Loucy (cell line): ENCODE measurements around the gene SPAG7.

Experiments
- H2AFZ ChIP-seq: fragments of 200-600 bp; sonication (generic); 2 replicates; pipeline ENCODE4 v1.6.0; 2016; ENCODE audit warnings: antibody characterized with exemption, mild to moderate bottlenecking, low read length, moderate library complexity
- H3F3A ChIP-seq: fragments of 200-600 bp; 2 replicates; pipeline ENCODE4 v1.6.0; 2016; ENCODE audit warnings: antibody characterized with exemption, low read depth, mild to moderate bottlenecking
- H3K27me3 ChIP-seq: fragments of 200-600 bp; sonication (generic); 2 replicates; pipeline ENCODE4 v1.6.1; 2014; ENCODE audit warnings: low read length, mild to moderate bottlenecking; ENCODE audit not compliant: insufficient read depth, poor library complexity, severe bottlenecking
- H3K36me3 ChIP-seq: fragments of 200-600 bp; sonication (generic); 2 replicates; pipeline ENCODE4 v1.6.1; 2016; ENCODE audit warnings: low read length; ENCODE audit not compliant: insufficient read depth
- H3K4me1 ChIP-seq: fragments of 200-600 bp; sonication (generic); 2 replicates; pipeline ENCODE4 v1.5.1; 2014; ENCODE audit warnings: low read length, mild to moderate bottlenecking; ENCODE audit not compliant: insufficient read depth, poor library complexity, severe bottlenecking
- H3K4me2 ChIP-seq: fragments of 200-600 bp; sonication (generic); 2 replicates; pipeline ENCODE4 v1.6.0; 2014; ENCODE audit warnings: antibody characterized with exemption, low read length, low read depth, mild to moderate bottlenecking; ENCODE audit not compliant: poor library complexity, severe bottlenecking
- H3K4me3 ChIP-seq: fragments of 200-600 bp; sonication (generic); 2 replicates; pipeline ENCODE4 v1.5.1; 2014; ENCODE audit warnings: low read length, mild to moderate bottlenecking, mixed read lengths; ENCODE audit not compliant: poor library complexity, severe bottlenecking
- H3K79me2 ChIP-seq: fragments of 200-600 bp; sonication (generic); 2 replicates; pipeline ENCODE4 v1.6.1; 2014; ENCODE audit warnings: low read length; ENCODE audit not compliant: insufficient read depth
- H3K9ac ChIP-seq: fragments of 200-600 bp; sonication (generic); 2 replicates; pipeline ENCODE4 v1.6.0; 2014; ENCODE audit warnings: mild to moderate bottlenecking, low read depth, low read length, moderate library complexity; ENCODE audit not compliant: poor library complexity, severe bottlenecking
- H3K9me2 ChIP-seq: fragments of 200-600 bp; sonication (generic); replicated peaks from 2 replicates; pipeline ENCODE4 v1.6.1; 2016; ENCODE audit warnings: low read depth, low read length, mixed read lengths
- H3K9me3 ChIP-seq: fragments of 200-600 bp; sonication (generic); 2 replicates; pipeline ENCODE4 v1.6.1; 2014; ENCODE audit warnings: mild to moderate bottlenecking, antibody characterized with exemption, low read length, low read depth; ENCODE audit not compliant: insufficient read depth
- H4K20me1 ChIP-seq: fragments of 200-600 bp; sonication (generic); 2 replicates; pipeline ENCODE4 v1.6.0; 2014; ENCODE audit warnings: antibody characterized with exemption, low read length, mild to moderate bottlenecking; ENCODE audit not compliant: insufficient read depth, poor library complexity, severe bottlenecking
- EZH2phosphoT487 ChIP-seq: fragments of 200-600 bp; IDR thresholded peaks from 2 replicates; pipeline ENCODE4 v1.6.1; 2018; ENCODE audit warnings: antibody characterized with exemption, mild to moderate bottlenecking, moderate library complexity, borderline replicate concordance
- TF ChIP-seq, protein P1 (sequence below): fragments of 200-600 bp; sonication (generic); conservative IDR thresholded peaks from 2 replicates; pipeline ENCODE4 v1.5.1; 2014; ENCODE audit warnings: mild to moderate bottlenecking, antibody characterized with exemption, low read length

The SPAG7 gene

DNA sequence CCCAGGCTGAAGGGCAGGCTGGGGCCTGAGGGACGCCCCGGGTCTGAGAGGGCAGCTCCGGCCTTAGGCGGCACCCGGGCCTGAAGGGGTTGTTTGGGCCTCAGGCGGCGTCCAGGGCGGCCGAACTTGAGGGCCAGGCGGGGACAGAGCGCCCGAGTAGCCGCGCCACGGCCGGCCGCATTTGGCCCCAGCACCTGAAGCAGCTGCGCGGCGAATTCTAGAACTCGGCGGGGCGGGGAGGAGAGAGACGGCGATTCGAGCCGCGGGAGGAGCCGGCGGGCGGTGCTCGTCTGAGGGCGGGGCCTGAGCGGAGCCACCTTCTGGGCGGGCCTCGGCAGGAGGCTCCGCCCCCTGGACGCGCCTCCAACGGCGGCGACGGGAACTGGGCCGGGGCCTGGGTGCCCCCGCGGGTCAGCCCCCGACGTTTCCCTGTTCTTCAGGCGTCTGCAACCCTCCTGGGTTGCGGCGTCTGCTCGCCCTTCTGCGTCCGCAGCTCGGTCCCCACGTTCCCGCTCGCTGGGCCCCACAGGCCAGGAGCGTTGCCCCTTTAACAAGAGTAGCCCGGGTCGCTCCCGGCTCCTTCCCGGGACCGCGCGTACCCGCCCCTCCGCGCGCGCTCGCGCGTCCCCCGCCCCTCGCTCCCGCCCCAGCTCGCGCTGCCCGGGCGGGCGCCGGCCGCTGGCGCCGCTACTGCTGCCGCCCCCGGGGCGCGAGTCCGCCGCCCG lies 29.8 kb upstream of the SPAG7 start, which contains the start of the genes INCA1 and KIF1C:
Gene INCA1, minus strand, starts transcription at position 221 of the 725 bp plus-strand sequence. CDS start 3,085 bp downstream, outside the sequence.
Gene KIF1C, plus strand, starts transcription at position 649 of the 725 bp plus-strand sequence. CDS start 2,297 bp downstream, outside the sequence.
- Histone ChIP-seq H3K9me2 (no peaks in the 10 kb centered on the region), H3K4me3 (peak within 1 kb of the TSS; percentile 88), H4K20me1 (no peaks in the 10 kb centered on the region), H2AFZ (peak within 1 kb of the TSS; percentile 94), H3K4me1 (peaks cover 14% of the 10 kb centered on the region), H3K36me3 (0 out of 2 replicates have a peak, but pooled peaks cover 6% of the 10 kb centered on the region), H3K9ac (peak within 1 kb of the TSS; percentile 69), H3K9me3 (no peaks in the 10 kb centered on the region), H3K4me2 (peak within 1 kb of the TSS; percentile 85), H3K79me2 (peaks cover 22% of the 10 kb centered on the region; the same call in 1 of the 2 replicates), H3K27me3 (no peaks in the 10 kb centered on the region), H3F3A (no peaks in the 10 kb centered on the region)
- TF ChIP-seq, protein P1, sequence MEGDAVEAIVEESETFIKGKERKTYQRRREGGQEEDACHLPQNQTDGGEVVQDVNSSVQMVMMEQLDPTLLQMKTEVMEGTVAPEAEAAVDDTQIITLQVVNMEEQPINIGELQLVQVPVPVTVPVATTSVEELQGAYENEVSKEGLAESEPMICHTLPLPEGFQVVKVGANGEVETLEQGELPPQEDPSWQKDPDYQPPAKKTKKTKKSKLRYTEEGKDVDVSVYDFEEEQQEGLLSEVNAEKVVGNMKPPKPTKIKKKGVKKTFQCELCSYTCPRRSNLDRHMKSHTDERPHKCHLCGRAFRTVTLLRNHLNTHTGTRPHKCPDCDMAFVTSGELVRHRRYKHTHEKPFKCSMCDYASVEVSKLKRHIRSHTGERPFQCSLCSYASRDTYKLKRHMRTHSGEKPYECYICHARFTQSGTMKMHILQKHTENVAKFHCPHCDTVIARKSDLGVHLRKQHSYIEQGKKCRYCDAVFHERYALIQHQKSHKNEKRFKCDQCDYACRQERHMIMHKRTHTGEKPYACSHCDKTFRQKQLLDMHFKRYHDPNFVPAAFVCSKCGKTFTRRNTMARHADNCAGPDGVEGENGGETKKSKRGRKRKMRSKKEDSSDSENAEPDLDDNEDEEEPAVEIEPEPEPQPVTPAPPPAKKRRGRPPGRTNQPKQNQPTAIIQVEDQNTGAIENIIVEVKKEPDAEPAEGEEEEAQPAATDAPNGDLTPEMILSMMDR: no peak
- no peak for TF ChIP-seq EZH2phosphoT487

DNA sequence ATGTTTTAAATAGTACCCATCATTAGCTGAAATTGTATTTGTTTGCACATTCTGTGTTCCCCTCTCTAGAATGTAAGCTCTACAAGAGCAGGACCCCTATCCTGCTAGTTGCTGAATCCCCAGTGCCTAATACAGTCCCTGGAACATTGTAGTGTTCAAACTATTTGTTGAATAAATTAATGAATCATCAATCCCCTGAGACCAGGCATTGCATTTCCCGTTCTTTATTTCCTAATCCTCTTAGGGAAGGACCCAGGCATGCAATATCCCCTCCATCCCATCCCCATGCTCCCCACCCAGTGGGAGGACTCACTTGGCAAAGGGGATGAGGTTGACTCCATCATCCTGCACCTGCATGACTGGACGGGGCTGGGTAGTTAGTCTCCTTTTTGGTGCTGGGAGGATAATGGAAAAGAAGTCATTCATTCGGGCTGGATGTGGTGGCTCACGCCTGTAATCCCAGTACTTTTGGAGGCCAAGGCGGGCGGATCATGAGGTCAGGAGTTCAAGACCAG lies 26.5 kb upstream of the SPAG7 start:
- Histone ChIP-seq H3K9me2 (no peaks in the 10 kb centered on the region), H3K9me3 (no peaks in the 10 kb centered on the region), H3K4me2 (no peak overlapping the region), H4K20me1 (no peaks in the 10 kb centered on the region), H3K27me3 (no peaks in the 10 kb centered on the region), H3K4me1 (peaks cover 10% of the 10 kb centered on the region), H3K79me2 (peaks cover 13% of the 10 kb centered on the region; the same call in 1 of the 2 replicates), H3F3A (no peaks in the 10 kb centered on the region), H3K36me3 (no peaks in the 10 kb centered on the region), H3K9ac (no peak overlapping the region), H2AFZ (no peak overlapping the region), H3K4me3 (no peak overlapping the region)
- TF ChIP-seq, protein P1: no peak
- no peak for TF ChIP-seq EZH2phosphoT487

DNA sequence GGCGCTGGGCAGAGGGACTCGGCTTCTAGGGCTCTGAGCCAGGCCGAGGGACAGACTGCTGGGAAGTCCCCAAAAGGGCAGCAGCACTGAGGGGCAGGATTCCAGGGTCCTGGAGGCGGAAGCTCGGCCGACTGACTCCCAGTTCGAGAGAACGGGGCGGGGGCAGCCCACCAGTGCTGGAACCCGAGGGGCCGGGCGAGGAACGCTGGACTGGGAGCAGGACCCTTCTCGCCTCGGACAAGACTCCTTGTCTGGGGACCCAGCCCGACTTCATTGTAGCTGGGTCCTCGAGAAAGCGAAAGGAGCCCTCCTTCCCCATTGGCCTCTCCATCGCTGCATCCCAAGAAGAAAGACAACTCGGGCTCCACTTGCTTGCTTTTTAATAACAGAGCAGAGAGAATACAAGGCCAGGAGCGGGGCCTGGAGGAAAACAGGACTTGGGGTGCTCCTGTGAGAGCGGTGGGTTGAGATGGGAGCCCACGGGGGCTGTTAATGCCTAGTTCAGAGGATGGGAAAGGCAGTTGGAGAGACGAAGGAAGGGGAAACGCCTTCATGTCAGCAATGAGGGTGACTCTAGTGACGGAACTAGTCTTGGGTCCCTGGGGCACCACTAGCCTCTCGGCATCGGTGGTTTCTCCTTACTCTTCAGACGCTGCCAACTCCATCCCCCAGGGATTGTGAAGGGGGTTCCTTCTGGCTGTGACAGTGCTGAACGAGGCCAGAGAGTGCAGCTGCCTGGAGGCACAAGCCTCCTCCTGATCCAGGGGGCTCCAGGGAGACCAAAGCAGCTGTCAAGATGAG lies 20.4 kb upstream of the SPAG7 start:
- Histone ChIP-seq H3K79me2 (peaks cover 24% of the 10 kb centered on the region; the same call in 1 of the 2 replicates), H3K9ac (peak overlapping the region; percentile 91), H4K20me1 (no peaks in the 10 kb centered on the region), H3F3A (no peaks in the 10 kb centered on the region), H3K4me3 (peak overlapping the region; percentile 96), H3K9me2 (no peaks in the 10 kb centered on the region), H3K36me3 (no peaks in the 10 kb centered on the region), H3K4me2 (peak overlapping the region; percentile 99), H3K9me3 (no peaks in the 10 kb centered on the region), H2AFZ (peak overlapping the region; percentile 99), H3K4me1 (peaks cover 32% of the 10 kb centered on the region), H3K27me3 (no peaks in the 10 kb centered on the region)
- TF ChIP-seq, protein P1: no peak
- TF ChIP-seq EZH2phosphoT487: no peak
